PC-9 (cell line): ENCODE results near the gene VOPP1.

Experiments
- EZH2 ChIP-seq: fragments of 200-600 bp; sonication (generic); IDR thresholded peaks from 2 replicates; pipeline ENCODE4 v1.8.0; 2017; ENCODE audit warnings: antibody characterized with exemption, low read depth
- TF ChIP-seq, protein P1 (sequence below): fragments of 200-600 bp; sonication (generic); conservative IDR thresholded peaks from 2 replicates; pipeline ENCODE4 v1.6.1; 2017; ENCODE audit warnings: mixed run types, antibody characterized with exemption, mild to moderate bottlenecking, moderate library complexity

DNA sequence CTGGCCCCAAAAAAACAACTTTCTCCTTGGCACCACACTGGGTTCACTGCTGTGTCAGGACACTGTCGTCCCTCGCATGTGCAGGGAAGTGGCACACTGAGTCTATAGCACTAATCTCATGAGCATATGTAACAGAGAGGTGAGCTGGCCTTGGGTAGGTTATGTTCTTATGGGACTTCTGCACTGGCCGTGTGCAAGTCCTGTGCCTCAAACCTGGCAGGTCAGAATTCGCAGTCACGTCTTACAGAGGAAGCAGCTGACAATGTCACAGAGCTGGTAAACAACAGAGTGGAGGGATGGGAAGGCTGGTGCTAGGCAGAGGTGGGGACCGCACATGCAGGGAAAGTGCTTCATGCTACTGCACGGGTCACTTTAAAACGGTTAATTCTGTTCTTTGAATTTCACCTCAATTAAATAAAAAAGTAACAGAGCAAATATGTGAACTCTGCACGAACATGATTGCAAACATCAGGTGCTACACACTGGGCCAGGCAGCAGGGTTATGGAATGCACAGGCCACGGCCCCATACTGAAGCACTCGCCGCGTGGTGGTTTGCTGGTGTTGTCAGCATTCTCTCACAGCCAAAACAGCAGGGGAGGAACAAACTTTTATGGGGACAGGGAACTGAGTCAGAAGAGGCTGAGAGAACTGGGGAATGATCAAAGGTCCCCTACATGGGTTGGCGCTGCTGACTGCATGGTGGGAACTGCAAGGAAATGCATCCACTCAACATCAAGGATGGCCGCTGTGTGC lies 54.2 kb downstream of the VOPP1 start:
- TF ChIP-seq, protein P1, sequence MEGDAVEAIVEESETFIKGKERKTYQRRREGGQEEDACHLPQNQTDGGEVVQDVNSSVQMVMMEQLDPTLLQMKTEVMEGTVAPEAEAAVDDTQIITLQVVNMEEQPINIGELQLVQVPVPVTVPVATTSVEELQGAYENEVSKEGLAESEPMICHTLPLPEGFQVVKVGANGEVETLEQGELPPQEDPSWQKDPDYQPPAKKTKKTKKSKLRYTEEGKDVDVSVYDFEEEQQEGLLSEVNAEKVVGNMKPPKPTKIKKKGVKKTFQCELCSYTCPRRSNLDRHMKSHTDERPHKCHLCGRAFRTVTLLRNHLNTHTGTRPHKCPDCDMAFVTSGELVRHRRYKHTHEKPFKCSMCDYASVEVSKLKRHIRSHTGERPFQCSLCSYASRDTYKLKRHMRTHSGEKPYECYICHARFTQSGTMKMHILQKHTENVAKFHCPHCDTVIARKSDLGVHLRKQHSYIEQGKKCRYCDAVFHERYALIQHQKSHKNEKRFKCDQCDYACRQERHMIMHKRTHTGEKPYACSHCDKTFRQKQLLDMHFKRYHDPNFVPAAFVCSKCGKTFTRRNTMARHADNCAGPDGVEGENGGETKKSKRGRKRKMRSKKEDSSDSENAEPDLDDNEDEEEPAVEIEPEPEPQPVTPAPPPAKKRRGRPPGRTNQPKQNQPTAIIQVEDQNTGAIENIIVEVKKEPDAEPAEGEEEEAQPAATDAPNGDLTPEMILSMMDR: no peak
- TF ChIP-seq EZH2: no peak
